ENCODE measurements around the gene SLC9A7.

Gene SLC9A7

DNA sequence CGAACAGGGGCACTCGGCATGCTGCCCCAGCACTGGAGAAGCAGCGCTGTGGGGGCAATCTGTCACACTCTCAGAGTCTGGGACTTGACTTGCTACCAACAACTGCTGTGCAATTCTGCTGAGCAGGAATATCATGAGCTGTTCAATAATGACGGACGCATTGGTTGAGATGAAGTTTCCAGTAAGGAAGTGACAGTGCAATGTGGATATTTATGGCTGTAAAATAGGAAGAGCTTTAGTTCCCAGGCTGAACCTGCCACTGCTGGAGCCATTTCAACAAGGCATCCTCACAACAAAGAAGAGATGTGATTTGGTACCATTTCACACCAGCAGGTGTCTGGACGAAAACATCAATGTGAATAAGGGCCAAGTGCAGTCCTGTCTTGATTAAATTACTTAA, 161.1 kb downstream of the SLC9A7 start:
- DNase-seq, result no peak

- DNase-seq, result no peak
These were observed 161.7 kb downstream of the SLC9A7 start for GRCh38 chrX:46597208-46597607.

GRCh38 chrX:46595084-46595483, 163.8 kb downstream of the SLC9A7 start:
- no peak for DNase-seq

GRCh38 chrX:46589977-46590723, 168.8 kb downstream of the SLC9A7 start:
- no peak for DNase-seq

DNA sequence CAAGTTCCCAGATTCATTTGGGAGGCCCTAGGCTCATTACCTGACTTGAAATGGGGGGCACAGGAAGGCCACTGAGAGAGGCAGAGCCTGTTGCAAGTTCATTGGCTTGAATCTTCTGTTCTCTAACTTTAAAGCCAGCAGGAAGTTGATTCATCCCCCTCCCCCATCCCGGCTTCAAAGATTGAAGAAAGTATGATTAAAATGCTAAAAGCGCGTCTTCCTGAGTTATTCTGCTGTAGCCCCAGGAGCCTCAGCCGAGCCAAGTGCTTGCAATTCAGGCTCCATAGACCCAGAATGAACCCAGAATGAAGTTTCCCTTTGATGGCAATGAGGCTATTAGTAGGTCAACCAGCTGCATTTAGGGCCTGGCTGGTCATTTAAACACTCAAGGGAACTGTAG, 170.7 kb downstream of the SLC9A7 start:
- no peak for DNase-seq

DNA sequence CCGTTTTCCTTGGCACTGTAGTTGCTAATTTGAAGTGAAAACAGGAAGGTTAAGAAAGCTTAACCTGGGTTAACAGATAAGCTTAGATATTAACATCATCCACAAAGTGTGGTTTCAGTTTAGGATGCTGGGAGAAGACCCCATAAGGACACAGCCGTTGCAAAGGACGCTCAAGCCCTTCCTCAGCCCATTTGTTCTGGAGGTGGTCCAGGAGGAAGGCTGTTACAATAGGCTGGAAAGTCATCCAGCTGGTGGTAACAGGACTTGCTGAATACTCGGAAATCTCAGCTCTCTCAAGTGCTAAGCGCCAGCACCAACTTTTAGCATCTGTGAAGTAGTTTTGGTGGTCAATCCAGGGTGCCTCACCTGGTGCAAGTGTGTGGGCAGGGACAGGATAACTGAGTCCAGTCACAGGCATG, 171.2 kb downstream of the SLC9A7 start:
- DNase-seq, result no peak

DNA sequence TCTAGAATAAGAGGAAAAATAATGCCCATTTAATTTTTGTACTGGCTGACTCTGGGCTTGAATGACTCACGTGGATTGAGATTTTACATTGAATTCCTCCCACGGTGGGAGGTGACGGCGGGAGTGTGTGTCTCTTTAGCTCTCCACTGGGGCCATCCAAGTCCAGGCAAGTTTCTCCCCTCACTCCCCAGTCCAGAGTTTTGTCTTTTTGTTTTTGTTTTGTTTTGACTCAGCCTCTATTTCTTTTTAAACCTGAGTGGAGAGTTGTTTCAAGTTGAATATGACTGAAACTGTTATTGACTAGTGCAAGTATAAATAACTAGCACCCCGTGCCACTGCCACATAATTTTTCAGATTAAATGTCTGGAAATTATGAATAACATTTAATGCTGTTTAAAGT, 171.8 kb downstream of the SLC9A7 start:
- DNase-seq, result no peak

GRCh38 chrX:46584736-46585135, 174.2 kb downstream of the SLC9A7 start:
- no peak for DNase-seq

GRCh38 chrX:46582966-46583365, 176.0 kb downstream of the SLC9A7 start:
- DNase-seq, result no peak

DNA sequence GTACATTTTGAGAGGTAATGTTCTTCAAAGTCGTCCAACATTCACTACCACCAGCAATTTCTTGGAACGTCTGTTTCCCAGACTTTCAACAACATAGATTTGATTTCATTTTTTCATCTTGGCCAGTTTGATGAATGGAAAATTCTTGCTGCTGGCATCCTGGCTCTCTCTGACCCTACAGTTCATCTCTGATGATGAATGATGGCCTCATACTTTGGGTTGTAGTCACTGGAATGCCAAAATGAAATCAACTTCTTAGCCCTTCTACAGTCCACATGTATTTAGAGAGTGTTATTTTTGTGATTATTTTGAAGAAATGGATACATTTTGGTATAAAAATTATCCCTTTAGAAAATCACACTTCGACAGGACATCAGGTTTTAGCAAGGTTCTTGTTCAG, 176.6 kb downstream of the SLC9A7 start:
- DNase-seq, result no peak

DNA sequence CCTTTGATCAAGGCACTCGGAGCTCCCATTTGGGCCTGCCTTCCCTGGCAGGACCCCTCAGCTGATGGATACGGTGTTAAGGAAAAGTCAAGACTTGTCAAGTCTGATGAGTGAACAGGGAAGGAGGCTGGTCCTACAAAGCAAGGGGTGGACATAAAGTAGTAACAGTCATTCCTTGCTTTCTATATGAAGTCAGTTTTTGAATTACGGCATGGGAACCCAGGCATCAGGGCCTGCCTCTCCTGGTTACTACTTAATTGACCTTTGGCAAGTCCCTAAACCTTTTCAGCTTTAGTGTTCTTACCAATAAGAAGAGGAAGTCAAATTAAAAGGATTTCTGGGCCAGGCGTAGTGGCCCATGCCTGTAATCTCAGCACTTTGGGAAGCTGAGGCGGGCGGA, 178.3 kb downstream of the SLC9A7 start:
- no peak for DNase-seq

DNA sequence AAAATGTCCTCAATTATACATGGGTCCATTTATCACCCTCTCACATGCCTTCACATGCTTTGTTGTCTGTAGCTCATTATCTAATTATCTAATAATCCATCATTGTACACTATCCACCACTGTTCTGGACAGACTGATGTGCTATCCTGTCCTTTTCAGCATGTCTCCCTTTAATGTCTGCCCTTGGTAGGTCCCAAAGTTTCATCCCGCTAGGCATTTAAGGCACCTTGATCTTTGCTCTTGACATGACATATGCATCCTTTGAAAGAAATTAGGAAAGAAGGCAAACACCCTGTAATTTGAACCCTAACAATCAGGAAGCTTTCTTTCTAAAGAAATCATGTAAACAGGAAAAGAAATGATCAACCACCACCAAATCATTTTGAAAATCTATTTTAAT, 179.7 kb downstream of the SLC9A7 start:
- no peak for DNase-seq

DNA sequence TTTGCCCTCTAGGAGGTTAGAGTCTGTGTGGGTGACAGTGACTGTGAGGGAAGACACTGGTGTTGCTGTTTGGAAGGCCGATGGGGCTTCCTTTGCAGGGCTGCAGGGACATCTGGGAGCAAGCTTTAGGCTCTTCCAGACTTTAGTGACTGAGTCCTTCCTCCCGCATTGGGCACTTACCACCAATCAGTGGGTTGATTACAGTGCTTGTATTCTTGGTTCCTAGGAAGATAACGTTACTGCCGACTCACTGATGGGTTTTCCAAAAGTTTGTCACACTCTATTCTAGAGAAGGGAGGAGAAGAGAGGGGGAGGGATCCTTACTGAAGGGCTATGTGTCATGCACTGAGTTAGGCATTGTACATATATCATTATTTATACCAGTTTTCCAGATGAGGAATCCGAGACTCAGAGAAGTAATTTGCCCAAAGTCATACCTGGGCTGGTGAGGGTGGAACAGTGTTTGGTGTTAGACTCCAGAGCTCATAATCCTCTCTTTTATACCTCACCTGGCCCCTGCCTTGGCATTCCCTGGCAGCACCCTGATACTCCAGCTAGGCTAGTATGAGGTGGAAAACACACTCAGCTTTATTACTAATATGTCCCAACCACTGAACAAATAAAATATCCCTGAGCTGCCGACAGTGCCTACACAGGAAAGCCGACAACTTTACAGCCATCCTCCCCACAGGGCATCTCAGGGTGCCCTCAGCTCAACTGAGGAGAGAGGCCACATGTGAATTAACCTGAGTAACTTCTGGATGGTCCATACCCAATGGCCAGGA, 181.5 kb downstream of the SLC9A7 start:
- DNase-seq, result no peak

GRCh38 chrX:46576458-46576857, 182.5 kb downstream of the SLC9A7 start:
- no peak for DNase-seq

DNA sequence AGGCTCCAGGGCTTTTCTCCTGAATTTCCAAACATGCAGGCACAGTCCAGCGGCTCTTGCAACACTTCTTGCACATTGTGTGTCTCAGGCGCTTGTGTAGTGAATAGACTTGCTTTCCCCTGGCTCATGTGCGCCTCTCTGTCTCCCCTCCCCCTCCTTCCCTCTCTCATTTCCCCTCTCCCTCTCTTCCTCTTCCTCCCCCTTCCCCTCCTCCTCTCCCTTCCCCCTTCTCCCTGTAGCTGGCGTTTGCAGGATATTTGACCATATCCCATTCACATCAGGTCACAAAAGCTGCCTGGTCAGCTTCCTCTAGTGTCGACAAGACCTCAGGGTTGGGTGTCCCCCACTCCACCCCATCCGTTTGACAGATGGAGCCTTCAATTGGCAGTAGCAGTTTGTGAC, 182.9 kb downstream of the SLC9A7 start:
- no peak for DNase-seq

DNA sequence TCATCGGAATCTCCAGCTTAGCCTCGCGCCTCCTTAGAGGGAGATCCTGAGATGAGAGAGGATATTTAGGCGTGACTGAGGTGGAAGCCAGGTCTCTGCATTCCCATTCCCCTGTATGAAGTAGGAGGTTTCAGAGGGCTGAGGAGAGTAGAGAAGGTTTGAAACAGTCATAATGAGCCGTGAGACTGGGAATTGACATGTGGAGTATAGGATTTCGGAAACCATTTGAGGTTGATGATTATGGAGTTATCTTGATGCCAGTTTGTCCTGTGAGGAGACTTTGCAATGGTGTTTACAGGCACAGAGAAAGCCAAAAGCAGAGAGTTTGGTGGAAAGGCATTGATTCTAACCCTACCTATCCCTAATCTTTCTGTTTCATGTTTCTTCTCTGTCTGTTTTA, 183.3 kb downstream of the SLC9A7 start:
- no peak for DNase-seq

DNA sequence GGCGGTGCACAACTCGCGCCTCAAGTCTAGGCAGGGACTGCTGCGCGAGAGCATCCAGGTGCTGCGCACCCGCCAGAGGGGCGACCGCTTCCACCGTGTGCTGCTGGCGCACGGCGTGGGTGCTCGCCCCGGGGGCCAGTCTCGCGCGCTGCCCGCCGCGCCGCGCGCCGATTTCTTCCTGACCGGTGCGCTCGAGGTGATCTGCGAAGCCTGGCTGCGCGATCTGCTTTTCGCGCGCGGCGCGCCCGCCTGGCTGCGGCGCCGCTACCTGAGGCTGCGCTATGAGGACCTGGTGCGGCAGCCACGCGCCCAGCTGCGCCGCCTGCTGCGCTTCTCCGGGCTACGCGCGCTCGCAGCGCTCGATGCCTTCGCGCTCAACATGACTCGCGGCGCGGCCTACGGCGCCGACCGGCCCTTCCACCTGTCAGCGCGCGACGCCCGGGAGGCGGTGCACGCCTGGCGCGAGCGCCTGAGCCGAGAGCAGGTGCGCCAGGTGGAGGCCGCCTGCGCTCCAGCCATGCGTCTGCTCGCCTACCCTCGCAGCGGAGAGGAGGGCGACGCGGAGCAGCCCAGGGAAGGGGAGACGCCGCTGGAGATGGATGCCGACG, 184.0 kb downstream of the SLC9A7 start:
- peak; percentile 27 for DNase-seq

DNA sequence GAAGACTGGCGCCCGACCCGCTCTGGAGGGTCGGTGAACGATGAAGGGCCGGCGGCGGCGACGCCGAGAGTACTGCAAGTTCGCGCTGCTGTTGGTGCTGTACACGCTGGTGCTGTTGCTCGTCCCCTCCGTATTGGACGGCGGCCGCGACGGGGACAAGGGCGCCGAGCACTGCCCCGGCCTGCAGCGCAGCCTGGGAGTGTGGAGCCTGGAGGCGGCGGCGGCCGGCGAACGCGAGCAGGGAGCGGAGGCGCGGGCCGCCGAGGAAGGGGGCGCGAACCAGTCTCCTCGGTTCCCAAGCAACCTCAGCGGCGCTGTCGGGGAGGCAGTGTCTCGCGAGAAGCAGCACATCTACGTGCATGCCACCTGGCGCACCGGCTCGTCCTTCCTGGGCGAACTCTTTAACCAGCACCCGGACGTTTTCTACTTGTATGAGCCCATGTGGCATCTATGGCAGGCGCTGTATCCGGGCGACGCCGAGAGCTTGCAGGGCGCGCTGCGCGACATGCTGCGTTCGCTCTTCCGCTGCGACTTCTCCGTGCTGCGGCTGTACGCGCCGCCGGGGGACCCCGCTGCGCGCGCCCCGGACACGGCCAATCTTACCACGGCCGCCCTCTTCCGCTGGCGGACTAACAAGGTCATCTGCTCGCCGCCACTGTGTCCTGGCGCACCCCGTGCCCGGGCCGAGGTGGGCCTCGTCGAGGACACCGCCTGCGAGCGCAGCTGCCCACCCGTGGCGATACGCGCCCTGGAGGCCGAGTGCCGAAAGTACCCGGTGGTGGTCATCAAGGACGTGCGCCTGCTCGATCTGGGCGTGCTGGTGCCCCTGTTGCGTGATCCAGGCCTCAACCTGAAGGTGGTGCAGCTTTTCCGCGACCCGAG, 184.8 kb downstream of the SLC9A7 start:
- DNase-seq, result peak; percentile 48

GRCh38 chrX:46573331-46573891, 185.5 kb downstream of the SLC9A7 start, which contains the start of gene CHST7:
CHST7 (plus strand) TSS chrX:46573765; CDS start chrX:46573932, 167 bp downstream.
- peak; percentile 49 for DNase-seq

DNA sequence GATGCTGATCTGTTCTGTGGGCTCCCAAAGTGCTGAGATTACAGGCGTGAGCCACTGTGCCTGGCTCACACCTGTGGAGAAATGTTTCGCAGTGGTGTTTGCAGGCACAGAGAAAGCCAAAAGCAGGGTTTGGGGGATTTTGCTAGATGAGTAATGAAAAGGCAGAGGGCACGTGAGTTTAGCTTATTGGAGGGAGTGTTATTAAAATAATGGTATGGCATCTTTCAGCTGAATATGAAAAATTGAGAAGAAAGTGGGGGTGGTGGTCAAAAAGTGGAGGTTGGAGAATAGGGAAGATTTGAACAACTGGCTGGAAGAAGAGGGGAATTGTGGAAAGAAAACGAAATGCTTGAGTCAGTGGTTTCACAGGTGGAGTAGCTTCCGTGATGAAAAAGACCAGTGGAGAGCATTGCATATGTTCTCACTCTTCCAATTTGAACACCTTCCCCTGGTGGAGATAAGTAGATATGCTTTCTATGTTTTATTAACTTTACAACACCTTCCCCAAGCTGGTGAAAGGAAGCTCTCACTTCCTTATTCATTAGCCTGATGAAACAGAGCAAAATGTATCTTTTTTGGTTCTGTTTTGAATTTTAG, 186.5 kb downstream of the SLC9A7 start:
- no peak for DNase-seq

DNA sequence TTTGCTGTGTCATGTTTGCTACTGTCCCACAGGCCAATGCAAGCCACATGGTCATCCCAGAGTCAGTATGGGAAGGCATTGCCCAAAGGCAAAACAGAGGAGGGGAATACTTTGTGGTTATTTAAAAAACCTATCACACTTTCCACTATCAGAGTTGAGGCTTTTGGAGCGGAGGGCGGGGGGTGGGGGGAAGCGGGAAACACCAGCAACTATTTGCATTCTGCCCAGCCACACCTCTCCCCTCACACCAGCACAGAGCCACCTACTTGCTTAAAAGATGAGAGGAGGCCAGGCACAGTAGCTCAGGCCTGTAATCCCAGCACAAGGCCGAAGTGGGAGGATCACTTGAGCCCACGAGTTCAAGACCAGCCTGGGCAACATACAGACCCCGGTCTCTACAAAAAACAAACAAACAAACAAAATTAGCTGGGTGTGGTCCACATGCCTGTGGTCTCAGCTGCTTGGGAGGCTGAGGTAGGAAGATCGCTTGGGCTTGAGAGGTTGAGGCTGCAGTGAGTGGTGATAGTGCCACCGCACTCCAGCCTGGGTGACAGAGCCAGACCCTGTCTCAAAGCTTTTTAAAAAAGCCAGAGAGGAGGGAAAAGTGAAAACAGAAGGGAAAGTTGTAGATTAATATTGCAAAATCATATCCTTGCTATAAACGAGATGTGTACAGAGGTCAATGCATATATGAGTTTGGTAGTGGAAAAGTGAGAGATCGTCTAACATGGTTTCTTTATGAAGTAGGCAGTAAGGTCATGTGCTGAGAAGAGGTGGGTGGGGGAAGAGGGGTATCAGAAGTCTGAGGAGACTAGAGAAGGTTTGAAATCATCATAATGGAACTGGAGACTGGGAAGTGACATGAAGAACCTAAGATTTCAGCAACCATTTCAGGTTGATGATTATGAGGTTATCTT, 187.2 kb downstream of the SLC9A7 start:
- no peak for DNase-seq
